ENCODE results near the gene TBC1D3B.

DNA sequence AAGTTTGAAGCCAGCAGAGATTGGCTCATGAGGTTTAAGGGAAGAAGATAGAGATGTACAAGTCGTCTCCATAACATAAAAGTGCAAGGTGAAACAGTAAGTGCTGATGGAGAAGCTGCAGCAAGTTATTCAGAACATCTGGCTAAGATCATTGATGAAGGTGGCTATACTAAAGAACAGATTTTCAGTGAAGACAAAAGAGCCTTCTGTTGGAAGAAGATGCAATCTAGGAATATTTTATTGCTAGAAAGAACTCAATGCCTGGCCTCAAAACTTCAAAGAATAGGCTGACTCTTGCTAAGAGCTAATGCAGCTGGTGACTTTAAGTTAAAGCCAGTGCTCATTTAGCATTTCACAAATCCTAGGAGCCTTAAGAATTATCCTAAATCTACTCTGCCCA, 46.8 kb downstream of the TBC1D3B start:
- TF ChIP-seq SUZ12 (IDR thresholded peaks at IDR 0.05; ENCODE audit: extremely low read depth, insufficient read depth, insufficient read length) = no peak
- TF ChIP-seq YY1 (IDR thresholded peaks at IDR 0.05; ENCODE audit: insufficient read depth, insufficient read length) = no peak
- no peak for TF ChIP-seq ZNF274 (IDR thresholded peaks at IDR 0.05; ENCODE audit: low read depth, low read length)
